CD4-positive, alpha-beta T cell treated with Interleukin-1 beta for 1 hour (primary cell): ENCODE results near the gene MISP3.

ENCODE experiments used
- DNase-seq, 2 donors: peaks; one replicate each; pipeline ENCODE4 v3.0.0-alpha.2; 2020 to 2022

MISP3 gene

GRCh38 chr19:14105680-14106079, 33.1 kb downstream of the MISP3 start:
- no peak for DNase-seq

GRCh38 chr19:14106840-14107239, 34.3 kb downstream of the MISP3 start:
- no peak for DNase-seq

- no peak for DNase-seq
Measured at GRCh38 chr19:14107581-14108461, 35.2 kb downstream of the MISP3 start.

GRCh38 chr19:14110650-14111049, 38.1 kb downstream of the MISP3 start:
- DNase-seq, result no peak

GRCh38 chr19:14111486-14111885, 38.9 kb downstream of the MISP3 start:
- no peak for DNase-seq

- DNase-seq, result peak in 1 of 2 donors; percentile 11
Measured at GRCh38 chr19:14112051-14112808, 39.6 kb downstream of the MISP3 start.

GRCh38 chr19:14112809-14113385, 40.3 kb downstream of the MISP3 start:
- no peak for DNase-seq

GRCh38 chr19:14113762-14114414, 41.3 kb downstream of the MISP3 start:
- DNase-seq, result peak; percentile 48 to 50

- DNase-seq, result no peak
Measured at GRCh38 chr19:14114439-14114838, 41.9 kb downstream of the MISP3 start.

GRCh38 chr19:14114854-14115253, 42.3 kb downstream of the MISP3 start:
- DNase-seq, result peak; percentile 55 to 71

GRCh38 chr19:14115756-14116155, 43.2 kb downstream of the MISP3 start:
- no peak for DNase-seq

- DNase-seq, result no peak
Measured at GRCh38 chr19:14116525-14116917, 43.9 kb downstream of the MISP3 start.

- DNase-seq, result peak; percentile 9 to 17
Measured at GRCh38 chr19:14116918-14117578, 44.5 kb downstream of the MISP3 start.

GRCh38 chr19:14117668-14118164, 45.1 kb downstream of the MISP3 start, which contains the start of gene PRKACA:
TSS of gene PRKACA (minus strand) at chr19:14117762. CDS start at chr19:14117547, 215 bp downstream.
- DNase-seq, result peak; percentile 99

- DNase-seq, result peak; percentile 63 to 85
Measured at GRCh38 chr19:14118165-14119051, 45.8 kb downstream of the MISP3 start.

GRCh38 chr19:14119146-14119545, 46.6 kb downstream of the MISP3 start:
- no peak for DNase-seq

GRCh38 chr19:14119644-14120496, 47.3 kb downstream of the MISP3 start:
- no peak for DNase-seq

- no peak for DNase-seq
Measured at GRCh38 chr19:14120497-14120780, 47.9 kb downstream of the MISP3 start.

GRCh38 chr19:14122924-14123323, 50.3 kb downstream of the MISP3 start:
- no peak for DNase-seq
